Epidermal melanocyte (primary cell): ENCODE data around the gene RNF157.
"Not testable (repeated sequence)": the region's sequence is repeated elsewhere in the genome, so short reads cannot be mapped to it uniquely, and the experiment has no call there.

Experiments
- DNase-seq: peaks from one replicate; pipeline ENCODE4 v3.0.0; 2011; ENCODE audit warnings: low spot score; ENCODE audit not compliant: insufficient read length

Gene RNF157

DNA sequence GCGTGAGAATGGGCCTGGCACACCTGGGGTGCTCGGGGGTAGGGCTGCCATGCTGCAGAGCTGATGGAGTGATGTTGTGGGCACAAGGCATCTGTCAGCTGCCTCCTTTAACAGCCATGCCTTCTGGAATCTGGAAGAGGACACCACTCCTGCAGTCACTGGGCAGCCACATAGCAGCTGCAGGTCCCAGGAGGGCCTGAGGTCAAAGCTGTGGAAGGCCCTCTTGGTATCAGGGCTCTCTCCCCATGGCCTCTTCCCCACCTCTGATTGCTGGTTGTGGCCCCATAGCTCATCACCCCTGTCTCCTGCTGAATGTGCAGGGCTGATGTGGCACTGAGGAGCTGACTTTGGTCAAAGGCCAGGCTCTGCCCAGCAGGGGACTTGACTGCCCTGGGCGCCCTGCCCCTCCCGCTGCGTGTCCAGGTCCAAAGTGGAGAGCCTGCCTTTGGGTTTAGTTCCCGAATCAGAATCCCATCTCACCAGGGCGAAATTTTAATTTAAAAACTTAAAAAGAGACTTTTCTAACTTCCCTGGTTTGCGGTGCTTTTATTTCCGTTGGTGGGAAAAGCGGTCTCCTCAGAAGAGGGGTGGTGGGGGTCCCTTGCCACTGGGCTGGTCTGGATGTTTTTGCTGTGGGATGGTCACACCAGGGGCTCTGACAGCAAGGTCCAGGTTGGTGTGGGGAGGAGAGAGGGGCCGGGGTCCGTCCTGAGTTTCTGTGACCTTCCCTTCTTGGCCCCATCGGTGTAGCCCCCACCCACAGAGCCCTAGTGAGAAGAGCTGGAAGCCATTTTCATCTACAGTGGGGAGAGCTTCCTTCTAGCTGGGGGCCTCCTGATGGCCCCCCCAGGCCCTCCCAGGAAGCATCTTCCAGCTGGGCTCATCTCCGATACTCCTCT is 30.7 kb upstream of the RNF157 start:
- DNase-seq = no peak

DNA sequence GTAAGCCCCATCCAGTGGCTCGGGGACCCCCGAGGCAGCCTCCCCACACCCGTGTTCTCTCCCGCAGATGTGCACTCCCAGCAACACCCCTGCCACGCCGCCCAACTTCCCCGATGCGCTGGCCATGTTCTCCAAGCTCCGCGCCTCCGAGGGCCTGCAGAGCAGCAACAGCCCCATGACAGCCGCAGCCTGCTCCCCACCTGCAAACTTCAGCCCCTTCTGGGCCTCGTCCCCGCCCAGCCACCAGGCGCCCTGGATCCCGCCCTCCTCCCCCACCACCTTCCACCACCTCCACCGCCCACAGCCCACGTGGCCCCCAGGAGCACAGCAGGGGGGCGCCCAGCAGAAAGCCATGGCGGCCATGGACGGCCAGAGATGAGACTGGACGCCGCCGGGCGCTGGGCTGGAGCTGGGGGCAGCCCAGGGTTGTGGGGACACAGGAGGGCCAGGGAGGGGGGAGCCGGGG is 29.9 kb upstream of the RNF157 start:
- no peak for DNase-seq

DNA sequence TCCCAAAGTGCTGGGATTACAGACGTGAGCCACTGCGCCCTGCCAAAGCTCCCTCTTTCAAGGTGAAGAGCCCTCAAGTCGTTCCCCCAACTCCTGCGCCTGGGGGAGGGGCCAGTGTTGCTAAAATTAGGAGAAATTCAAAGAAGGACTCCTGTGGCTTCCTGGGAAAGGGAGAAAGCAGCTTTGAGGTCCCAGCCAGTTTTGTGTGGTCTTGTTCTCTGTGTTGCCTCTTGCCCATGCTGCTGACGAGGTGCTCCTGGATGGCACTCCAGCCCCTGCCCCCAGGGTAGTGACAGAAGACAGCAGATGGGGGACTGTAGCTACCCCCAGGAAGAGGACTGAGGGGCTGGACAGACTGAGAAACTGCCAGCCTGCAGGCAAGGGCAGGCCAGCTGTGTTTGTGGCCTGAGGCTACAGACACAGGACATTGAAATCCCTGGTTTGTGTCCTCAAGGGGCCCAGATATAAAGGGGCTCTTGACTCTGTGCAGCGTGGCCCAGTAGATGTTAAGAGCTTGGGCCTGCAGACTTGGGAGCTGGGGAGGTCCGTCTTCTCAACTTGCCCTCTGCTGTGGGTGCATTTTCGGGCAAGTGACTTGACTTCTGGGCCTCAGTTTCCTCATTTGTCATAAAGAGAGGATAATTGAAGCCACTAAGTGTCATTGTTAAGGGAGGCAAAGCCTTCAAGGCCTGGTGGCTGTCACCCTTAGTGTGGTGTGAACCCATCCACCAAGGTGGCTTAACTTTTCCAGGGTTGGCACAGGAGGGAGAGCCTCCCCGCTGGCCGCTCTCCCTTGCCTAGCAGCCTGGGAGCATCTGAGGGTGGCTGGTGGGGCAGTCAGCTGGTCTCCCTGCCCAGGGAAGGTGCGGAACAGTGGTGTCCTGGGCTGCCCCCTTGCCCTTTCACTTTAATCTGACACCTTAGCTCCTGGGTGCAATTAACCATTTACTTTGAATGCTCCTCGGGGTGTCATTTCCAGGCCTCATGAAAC is 29.0 kb upstream of the RNF157 start:
- no peak for DNase-seq

DNA sequence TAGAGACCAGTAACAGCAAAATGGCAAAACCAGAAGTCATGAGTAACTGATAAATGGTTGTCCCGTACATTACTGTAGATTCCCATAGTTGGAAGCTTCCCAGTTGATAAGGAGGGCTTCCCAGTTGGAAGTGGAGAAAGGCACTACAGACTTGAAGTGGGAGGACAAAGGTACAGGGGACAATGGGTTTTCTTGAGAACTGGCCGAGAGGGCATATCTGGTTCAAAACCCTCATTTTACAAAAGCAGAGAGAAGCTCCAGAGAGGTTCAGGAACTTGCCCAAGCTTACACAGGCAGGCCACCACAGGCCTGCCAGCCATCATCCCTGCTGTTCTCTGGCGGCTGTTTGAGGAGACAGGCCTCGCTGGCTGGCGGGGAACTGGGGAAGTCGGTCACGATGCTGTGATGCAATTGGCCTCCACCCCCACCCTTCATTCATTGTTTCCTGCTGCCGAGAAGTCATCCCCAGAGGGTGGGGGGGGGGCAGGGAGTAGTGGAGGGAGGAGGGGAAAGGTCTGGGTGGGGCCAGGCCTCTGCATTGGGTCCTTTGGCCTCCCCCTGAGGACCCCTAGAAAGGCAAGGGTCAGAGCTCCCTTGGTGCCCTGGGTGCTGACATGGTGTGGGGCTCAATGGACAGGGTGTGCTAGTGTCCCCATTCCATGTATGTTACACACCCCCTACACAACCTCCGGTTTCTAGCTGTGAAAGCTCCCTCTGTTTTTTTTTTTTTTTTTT is 27.9 kb upstream of the RNF157 start:
- no peak for DNase-seq

DNA sequence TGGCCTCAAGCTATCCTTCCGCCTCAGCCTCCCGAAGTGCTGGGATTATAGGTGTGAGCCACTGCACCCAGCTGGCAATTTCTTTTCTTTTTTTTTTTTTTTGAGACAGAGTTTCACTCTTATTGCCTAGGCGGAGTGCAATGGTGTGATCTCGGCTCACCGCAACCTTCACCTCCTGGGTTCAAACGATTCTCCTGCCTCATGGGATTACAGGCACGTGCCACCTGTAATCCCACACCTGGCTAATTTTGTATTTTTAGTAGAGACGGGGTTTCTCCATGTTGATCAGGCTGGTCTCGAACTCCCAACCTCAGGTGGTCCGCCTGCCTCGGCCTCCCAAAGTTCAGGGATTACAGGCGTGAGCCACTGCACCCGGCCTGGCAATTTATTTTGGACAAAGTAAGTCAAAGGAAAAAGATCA is 27.3 kb upstream of the RNF157 start:
- not testable (repeated sequence) for DNase-seq

DNA sequence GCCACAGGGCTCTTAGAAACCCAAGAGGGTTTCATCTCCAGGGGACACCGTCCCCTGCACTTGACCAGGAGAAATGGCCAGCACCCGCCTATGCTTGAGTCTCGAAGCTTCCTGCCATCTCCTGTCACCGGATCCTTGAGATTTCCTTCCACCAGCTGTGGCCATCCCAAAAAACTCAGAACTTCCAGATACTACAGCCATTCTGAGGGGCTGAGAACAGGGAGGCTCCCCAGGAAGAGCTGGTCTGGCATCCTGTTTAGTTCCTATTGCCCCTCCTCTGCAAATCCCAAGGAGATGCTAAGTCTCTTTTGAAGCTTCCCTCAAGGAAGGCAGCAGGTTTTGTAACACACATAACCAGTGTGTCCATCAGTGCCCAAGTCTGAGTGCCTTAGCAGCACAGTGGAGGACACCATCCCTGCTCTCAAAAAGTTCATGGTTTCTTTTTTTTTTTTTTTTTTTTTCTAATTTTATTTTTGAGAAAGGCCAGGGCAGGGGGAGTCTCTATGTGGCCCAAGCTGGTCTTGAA is 26.8 kb upstream of the RNF157 start:
- DNase-seq = no peak

DNA sequence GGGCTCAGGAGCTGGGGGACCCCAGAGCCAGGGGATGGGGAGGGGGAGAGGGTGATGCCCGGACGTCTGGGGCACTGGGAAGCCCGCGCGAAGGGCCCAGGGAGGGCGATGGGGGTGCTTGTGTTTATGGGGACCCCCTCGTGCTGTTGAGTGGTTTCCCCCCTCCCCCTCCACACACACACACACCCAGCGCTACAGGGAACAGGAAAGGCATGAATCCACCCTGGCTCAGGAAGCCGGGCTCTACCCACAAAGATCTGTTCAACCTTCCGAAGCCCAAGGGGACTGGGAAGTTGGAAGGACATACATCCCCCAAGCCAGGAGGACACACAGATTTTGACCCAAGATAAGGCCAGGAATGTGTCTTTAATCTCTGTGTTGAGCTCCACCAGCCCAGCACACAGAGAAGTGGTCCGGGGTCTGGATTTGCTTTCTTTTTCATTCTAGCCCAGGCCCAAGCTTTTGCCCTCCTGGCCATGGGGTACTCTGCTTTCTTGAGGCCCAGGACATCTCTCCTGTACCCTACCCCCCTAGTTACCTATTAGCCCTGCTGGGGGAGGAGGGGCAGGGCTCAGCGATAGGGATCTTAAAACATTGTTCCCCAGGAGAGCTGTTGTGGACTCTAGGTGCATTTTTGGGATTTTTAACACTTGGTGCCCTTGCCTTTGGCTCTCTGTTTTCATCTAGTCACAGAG is 26.1 kb upstream of the RNF157 start:
- no peak for DNase-seq

DNA sequence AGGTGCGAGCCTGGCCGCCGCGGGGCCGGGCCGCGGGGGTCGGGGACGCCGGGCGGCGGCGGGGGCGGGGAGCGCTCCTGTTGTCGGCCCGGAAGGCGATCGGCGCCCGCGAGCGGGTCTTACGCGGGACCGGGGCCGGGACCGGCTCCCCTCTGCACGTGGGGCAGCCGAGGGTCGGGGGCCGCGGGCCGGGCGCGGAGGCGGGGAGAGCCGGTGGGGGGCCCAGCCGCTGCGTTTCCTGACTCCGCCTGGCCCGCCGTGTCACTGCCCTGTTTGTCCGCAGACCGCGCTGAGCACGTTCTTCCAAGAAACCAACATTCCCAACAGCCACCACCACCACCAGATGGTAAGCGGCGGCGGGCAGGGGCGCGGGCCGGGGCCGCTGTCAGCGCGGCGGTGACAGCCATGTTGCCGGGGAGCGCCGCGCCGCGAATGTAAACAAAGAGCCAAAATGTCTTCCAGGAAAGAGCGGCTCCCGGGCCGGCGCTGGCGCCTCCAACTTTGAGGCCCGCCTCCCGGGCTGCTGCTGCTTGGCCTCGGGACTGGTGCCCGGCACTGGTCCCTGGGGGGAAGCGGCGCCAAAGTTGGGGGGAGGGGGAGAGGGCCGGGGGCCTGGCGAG is 25.4 kb upstream of the RNF157 start:
- DNase-seq = no peak

DNA sequence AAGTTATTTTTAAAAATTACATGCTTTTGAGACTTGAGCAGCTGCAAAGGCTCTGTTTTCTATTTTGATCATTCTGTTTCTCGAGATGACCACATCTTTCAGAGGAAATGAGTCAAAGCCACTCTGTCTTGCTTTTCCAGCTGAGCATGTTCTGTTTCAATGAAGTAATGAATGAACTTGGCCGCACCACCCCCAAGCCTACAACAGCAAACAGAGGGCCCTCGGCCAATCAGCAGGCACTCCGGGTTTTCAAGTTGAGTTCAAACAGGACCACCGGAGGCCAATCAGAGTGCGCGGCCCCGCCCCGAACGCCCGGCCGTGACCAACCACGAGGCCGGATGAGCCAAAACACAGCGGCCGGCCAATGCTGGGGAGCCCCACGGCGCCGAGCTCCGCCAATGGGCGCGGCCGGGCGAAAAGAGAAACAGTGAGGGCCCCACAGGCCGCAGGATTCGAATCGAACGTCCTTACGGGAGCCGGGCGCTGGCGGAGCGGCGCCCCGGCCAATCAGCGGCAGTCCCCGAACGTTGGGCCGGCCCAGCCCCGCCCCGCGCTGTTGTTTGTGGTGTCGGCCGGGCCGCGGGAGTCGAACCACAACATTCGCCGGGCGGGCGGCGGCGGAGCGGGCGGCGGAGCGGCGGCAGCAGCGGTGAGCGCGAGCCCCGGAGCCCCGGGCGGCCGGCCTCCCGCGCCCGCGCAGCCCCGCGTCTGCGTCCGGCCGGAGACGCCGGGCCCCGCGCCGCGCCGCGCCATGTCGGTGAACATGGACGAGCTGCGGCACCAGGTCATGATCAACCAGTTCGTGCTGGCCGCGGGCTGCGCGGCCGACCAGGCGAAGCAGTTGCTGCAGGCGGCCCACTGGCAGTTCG is 24.7 kb upstream of the RNF157 start, which contains the start of gene UBALD2:
TSS of gene UBALD2 (plus strand) at position 594 of the 869 bp plus-strand sequence. CDS start at position 752, 158 bp downstream.
- peak; percentile 100 for DNase-seq

DNA sequence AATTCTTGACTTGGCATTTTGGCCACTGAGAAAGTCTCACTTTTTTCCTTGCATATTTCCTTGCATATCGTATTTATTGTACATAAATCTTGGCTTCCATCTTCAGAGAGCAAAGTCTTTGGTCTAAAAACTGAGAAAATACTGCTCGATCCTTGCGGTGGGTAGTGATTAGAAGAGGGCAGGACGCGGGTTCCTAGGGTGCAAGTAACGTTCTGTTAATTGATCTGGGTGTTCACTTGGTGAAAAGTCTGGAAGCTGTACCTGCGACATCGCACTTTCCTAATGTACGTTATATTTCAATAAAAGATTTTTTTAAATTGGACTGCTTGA is 24.1 kb upstream of the RNF157 start:
- no peak for DNase-seq

DNA sequence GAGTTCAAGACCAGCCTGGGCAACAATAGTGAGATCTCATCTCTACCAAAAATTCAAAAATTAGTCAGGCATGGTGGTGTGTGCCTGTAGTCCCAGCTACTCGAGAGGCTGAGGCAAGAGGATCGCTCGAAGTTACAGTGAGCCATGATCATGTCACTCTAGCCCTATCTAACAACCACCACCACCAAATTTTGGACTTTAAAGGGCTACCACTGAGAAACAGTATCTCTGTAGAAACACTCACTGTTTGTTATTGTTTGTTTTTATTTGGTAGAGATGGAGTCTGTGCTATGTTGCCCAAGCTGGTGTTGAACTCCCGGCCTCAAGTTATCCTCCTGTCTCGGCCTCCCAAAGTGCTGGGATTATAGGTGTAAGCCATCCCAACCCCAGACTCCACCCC is 23.6 kb upstream of the RNF157 start:
- no peak for DNase-seq

DNA sequence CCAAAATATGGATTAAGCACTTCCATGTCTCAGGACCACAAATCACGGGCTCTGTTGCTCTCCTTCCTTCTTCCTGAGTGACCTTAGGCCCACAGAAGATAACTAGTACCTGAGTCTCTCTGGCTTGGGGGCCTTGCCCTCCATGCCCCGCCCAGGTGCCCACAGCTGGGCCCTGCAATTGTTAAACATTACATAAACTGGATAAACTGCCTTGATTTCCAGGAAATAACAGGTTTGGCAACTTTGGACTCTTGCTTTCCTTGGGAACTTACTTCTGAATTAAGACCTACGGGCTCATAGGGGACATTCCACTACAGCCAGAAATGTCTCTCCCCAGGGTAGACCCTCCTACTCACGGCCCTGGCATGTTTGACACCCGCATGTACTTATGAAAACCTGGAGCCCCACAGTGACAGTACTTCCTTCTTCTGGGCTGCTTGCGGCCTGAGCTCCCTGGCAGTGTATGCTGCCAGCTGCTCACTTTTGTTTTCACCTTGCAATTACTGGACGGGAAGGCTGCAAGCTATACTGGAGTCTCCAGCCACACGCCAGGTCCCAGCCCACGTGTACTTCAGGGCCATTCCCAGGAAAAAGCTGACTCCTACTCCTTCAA is 22.5 kb upstream of the RNF157 start:
- no peak for DNase-seq

DNA sequence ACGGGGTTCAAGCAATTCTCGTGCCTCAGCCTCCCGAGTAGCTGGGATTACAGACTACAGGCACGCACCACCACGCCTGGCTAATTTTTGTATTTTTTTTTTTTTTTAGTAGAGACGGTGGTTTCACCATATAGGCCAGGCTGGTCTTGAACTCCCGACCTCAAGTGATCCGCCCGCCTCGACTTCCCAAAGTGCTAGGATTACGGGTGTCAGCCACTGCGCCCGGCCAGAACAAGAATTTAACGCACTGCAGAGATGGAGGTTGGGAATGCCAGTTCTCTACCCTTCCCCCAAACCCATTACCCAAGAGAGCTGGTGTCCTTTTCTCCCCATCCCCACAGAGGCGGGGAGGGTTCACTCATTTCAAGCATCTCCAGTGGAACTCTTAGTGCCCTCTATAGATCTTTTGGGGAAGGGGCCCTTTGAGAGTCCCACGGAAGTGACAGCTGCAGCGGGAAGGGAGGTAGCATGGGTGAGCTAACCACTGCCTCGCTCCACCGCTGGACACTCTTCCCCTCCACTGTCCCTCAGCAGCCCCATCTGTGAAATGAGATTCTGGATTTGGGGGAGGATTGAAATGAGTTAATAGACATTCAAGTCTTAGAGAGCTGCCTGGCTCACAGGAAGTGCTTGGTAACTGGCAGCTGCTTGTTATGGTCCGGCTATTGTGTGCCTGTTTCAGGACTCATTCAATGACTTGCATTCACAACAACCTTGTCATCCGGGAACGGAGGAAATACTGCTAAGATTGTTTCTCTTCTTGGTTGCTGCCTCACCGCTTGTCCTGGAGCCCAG is 21.3 kb upstream of the RNF157 start:
- peak; percentile 57 for DNase-seq

DNA sequence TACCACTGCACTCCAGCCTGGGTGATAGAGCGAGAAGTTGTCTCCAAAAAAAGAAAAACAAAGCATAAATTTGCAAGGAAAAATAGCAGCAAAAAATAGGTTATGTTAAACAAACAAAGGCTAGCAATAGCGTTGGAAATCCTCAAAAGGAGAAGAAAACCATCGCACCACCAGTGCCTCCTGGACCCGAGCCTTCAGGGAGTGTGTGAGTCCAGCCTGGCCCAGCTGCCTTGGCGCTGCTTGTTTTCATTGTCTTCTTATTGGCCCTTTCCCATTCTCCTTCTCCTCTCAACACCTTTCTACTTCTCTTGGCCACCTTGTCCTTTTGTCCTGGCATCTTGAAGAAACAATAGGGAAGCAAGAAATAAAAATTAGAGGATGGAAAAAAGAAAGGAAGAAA is 20.4 kb upstream of the RNF157 start:
- no peak for DNase-seq

DNA sequence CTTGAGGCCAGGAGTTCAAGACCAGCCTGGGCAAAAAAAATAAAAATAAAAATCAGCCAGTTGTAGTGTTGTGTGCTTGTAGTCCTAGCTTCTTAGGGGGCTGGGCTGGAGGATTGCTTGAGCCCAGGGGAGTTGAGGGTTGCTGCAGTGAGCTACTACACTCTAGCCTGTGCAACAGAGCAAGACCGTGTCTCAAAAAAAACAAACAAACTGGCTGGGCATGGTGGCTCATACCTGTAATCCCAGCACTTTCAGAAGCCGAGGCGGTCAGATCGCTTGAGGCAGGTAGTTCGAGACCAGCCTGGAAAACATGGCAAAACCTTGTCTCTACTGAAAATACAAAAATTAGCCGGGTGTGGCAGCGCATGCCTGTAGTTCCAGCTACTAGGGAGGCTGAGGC is 19.9 kb upstream of the RNF157 start:
- no peak for DNase-seq

DNA sequence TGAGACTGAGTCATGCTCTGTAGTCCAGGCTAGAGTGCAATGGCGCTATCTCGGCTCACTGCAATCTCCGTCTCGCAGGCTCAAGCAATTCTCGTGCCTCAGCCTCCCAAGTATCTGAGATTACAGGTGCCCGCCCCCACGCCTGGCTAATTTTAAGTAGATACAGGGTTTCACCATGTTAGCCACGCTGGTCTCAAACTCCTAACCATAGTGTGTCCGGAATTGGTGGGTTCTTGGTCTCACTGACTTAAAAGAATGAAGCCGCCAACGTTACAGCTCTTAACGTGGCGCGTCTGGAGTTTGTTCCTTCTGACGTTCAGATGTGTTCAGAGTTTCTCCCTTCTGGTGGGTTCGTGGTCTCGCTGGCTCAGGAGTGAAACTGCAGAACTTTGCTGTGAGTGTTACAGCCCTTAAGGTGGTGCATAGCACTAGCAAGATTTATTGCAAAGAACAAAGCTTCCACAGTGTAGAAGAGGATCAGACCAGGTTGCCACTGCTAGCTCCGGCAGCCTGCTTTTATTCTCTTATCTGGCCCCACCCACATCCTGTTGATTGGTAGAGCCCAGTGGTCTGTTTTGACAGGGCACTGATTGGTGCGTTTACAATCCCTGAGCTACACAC is 16.2 kb upstream of the RNF157 start:
- DNase-seq = not testable (repeated sequence)

DNA sequence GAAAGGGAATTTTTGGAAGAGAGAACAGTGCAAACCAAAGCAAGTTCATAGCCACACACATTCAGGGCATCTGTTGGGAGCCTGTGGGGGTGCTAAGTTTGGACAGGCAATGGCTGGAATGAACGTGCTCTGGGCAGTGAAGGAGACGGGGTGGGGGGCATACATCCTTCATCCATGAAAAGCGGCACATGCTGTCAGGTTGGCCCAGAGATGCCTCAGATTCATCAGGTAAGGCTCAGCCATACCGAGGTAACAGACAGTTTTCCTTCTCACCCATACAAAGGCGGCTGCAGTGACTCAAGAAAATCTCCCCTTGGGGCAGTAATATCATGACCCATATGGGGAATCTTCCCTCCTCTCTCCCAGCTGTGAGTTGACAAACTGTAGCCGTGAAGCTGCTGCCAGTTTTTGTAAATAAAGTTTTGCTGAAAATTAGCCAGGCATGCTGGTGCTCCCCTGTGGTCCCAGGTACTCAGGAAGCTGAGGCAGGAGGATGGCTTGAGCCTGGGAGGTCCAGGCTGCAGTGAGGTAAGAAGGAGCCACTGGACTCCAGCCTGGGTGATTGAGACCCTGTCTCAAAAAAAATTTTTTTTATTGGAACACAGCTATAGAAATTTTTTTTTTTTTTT is 15.6 kb upstream of the RNF157 start:
- no peak for DNase-seq
